Uterus (tissue), 4 donors: ENCODE measurements around the gene DBNDD2. TPM values are rescaled to one million over a fixed set of nuclear protein-coding genes. Genes with fewer than 3 reads are reported as not detected.

Source experiments
- DNase-seq, 2 donors: peaks; one replicate each; pipeline ENCODE4 v3.0.0-alpha.2; 2019 to 2020
- H3K27ac ChIP-seq, 2 donors: fragments of 200-600 bp; sonication (generic); 1 replicate in 1 of 2; 2 replicates in 1 of 2; pipeline ENCODE4 v1.5.1; 2016 to 2018
- H3K27me3 ChIP-seq, 2 donors: fragments of 200-600 bp; sonication (generic); one replicate each; pipeline ENCODE4 v1.5.1; 2018 to 2019; ENCODE audit warnings: control low read depth in 1 of 2
- H3K36me3 ChIP-seq, 2 donors: fragments of 200-600 bp; sonication (generic); one replicate each; pipeline ENCODE4 v1.5.1; 2019; ENCODE audit warnings: control low read depth in 1 of 2
- H3K4me1 ChIP-seq, 2 donors: fragments of 200-600 bp; sonication (generic); one replicate each; pipeline ENCODE4 v1.5.1; 2018 to 2019; ENCODE audit warnings: control low read depth in 1 of 2
- H3K4me3 ChIP-seq, 2 donors: fragments of 200-600 bp; sonication (generic); 1 replicate in 1 of 2; 2 replicates in 1 of 2; pipeline ENCODE4 v1.5.1; 2018 to 2019; ENCODE audit warnings: mild to moderate bottlenecking in 1 of 2
- H3K9me3 ChIP-seq, 2 donors: fragments of 200-600 bp; sonication (generic); one replicate each; pipeline ENCODE4 v1.5.1; 2019; ENCODE audit warnings: control low read depth in 1 of 2
- POLR2A ChIP-seq, 2 donors: fragments of 450-650 bp; IDR thresholded peaks; one replicate each; pipeline ENCODE4 v1.6.1; 2016; ENCODE audit warnings: antibody characterized with exemption in 2 of 2, mild to moderate bottlenecking in 1 of 2, moderate library complexity in 1 of 2
- intact Hi-C: fragments of 100-400 bp; cut with DNase I; formaldehyde crosslinking; loops from one replicate; pipeline ENCODE4 v1.15.1; 2023; ENCODE audit warnings: low total_unique reads
- total RNA-seq, 4 donors: library from RNA; depleted of rRNA in 3 of 4; stranded (reverse); fragments of >200 nt in 3 of 4; gene quantifications; one replicate each; pipeline versions ENCODE4 v1.1.0 to v1.2.4, GENCODE V29; 2014 to 2023
- TF ChIP-seq, protein P1 (sequence below), 4 experiments: fragments of 200-600 bp in 2 of 4; fragments of 450-650 bp in 2 of 4; sonication (generic) in 2 of 4; IDR thresholded peaks; one replicate each; pipeline ENCODE4 v1.5.1; 2016 to 2019; ENCODE audit warnings: antibody characterized with exemption in 4 of 4, mild to moderate bottlenecking in 2 of 4, moderate library complexity in 1 of 4
- donor health status: DM: yes; HTN: yes; CAD: no.

The DBNDD2 gene
- total RNA-seq, 4 donors from 2014 or later: 7.5 to 84.2 (median 62.4) TPM

GRCh38 chr20:45440424-45440823, 32.3 kb downstream of the DBNDD2 start:
- intact Hi-C loops: no loop called here
- H3K4me3 ChIP-seq: no peak overlapping the region
- H3K27me3 ChIP-seq: no peaks in the 10 kb centered on the region

GRCh38 chr20:45440891-45441685, 33.0 kb downstream of the DBNDD2 start:
- Histone ChIP-seq H3K4me1 (no peaks in the 10 kb centered on the region), H3K27ac (no peak overlapping the region), H3K36me3 (no peaks in the 10 kb centered on the region), H3K4me3 (no peak overlapping the region), H3K27me3 (no peaks in the 10 kb centered on the region), H3K9me3 (no peaks in the 10 kb centered on the region)
- TF ChIP-seq POLR2A (IDR thresholded peaks at IDR 0.05): no peak
- TF ChIP-seq, protein P1, sequence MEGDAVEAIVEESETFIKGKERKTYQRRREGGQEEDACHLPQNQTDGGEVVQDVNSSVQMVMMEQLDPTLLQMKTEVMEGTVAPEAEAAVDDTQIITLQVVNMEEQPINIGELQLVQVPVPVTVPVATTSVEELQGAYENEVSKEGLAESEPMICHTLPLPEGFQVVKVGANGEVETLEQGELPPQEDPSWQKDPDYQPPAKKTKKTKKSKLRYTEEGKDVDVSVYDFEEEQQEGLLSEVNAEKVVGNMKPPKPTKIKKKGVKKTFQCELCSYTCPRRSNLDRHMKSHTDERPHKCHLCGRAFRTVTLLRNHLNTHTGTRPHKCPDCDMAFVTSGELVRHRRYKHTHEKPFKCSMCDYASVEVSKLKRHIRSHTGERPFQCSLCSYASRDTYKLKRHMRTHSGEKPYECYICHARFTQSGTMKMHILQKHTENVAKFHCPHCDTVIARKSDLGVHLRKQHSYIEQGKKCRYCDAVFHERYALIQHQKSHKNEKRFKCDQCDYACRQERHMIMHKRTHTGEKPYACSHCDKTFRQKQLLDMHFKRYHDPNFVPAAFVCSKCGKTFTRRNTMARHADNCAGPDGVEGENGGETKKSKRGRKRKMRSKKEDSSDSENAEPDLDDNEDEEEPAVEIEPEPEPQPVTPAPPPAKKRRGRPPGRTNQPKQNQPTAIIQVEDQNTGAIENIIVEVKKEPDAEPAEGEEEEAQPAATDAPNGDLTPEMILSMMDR (IDR thresholded peaks at IDR 0.05): no peak
- DNase-seq: no peak
- intact Hi-C loops: no loop called here

More at GRCh38 chr20:45440424-45440823, 32.3 kb downstream of the DBNDD2 start:
- DNase-seq: no peak
- H3K36me3 ChIP-seq: no peaks in the 10 kb centered on the region
- TF ChIP-seq POLR2A (IDR thresholded peaks at IDR 0.05): no peak
- TF ChIP-seq, protein P1 (IDR thresholded peaks at IDR 0.05): no peak
- no peaks in the 10 kb centered on the region for H3K9me3 ChIP-seq
- H3K27ac ChIP-seq: no peak overlapping the region
- H3K4me1 ChIP-seq: no peaks in the 10 kb centered on the region

GRCh38 chr20:45441746-45442145, 33.7 kb downstream of the DBNDD2 start:
- Histone ChIP-seq H3K4me3 (no peak overlapping the region), H3K27ac (no peak overlapping the region), H3K36me3 (no peaks in the 10 kb centered on the region), H3K4me1 (no peaks in the 10 kb centered on the region), H3K27me3 (no peaks in the 10 kb centered on the region), H3K9me3 (no peaks in the 10 kb centered on the region)
- no peak for DNase-seq
- intact Hi-C loops: no loop called here
- TF ChIP-seq, protein P1 (IDR thresholded peaks at IDR 0.05): no peak
- no peak for TF ChIP-seq POLR2A (IDR thresholded peaks at IDR 0.05)

GRCh38 chr20:45444050-45444449, 36.0 kb downstream of the DBNDD2 start:
- no peak overlapping the region for H3K27ac ChIP-seq
- no peak for DNase-seq
- no peaks in the 10 kb centered on the region for H3K4me1 ChIP-seq
- no peaks in the 10 kb centered on the region for H3K27me3 ChIP-seq
- H3K4me3 ChIP-seq: no peak overlapping the region
- TF ChIP-seq, protein P1 (IDR thresholded peaks at IDR 0.05): no peak
- no peak for TF ChIP-seq POLR2A (IDR thresholded peaks at IDR 0.05)
- H3K36me3 ChIP-seq: no peaks in the 10 kb centered on the region
- H3K9me3 ChIP-seq: no peaks in the 10 kb centered on the region
- intact Hi-C loops: no loop called here

DNA sequence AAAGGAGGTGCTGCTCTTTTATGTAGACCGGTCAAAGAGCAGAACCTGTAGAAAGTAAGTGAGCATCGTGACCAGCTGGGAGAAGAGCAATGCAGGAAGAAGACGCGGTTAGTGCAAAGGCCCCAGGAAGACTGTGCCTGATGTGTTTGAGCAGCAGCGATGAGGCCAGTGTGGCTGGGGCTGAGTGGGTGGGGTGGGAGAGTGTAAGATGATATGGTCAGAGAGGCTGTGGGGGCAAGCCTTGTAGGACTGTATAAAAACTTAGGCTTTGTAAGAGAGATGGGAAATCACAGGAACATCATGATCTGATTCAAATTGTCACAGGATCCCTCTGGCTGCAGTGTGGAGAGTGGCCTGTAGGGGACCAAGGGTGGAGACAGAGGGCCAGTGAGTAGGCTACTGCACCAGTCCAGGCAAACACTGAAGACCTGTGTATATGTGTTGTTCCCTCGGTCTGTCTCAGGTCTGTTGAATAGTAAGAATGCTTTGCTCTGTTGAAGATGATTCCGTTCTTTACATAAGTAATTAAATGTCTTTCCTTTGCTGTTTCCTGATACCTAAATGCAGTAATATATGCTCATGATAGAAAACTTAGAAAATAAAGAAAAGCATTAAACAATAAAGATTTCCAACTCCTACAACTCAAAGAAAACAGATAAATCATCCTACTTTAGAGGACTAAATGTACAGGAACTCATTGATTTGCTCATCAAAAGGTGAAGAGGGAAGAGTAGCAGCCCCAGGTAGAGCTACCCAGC, 37.9 kb downstream of the DBNDD2 start:
- no peak for DNase-seq
- intact Hi-C loops: no loop called here
- Histone ChIP-seq H3K27ac (no peak overlapping the region), H3K9me3 (no peaks in the 10 kb centered on the region), H3K36me3 (no peaks in the 10 kb centered on the region), H3K27me3 (no peaks in the 10 kb centered on the region), H3K4me1 (no peaks in the 10 kb centered on the region), H3K4me3 (no peak overlapping the region)
- no peak for TF ChIP-seq POLR2A (IDR thresholded peaks at IDR 0.05)
- TF ChIP-seq, protein P1 (IDR thresholded peaks at IDR 0.05): no peak
